Colonic mucosa (tissue), 4 donors: ENCODE measurements around the gene CAV3. TPM values are rescaled to one million over a fixed set of nuclear protein-coding genes. Genes with fewer than 3 reads are reported as not detected.

Experiments
- DNase-seq: peaks from one replicate; pipeline ENCODE4 v3.0.0-alpha.2; 2020
- H3K27ac ChIP-seq: fragments of 200-600 bp; one replicate; pipeline ENCODE4 v1.8.0; 2021
- H3K27me3 ChIP-seq: fragments of 200-600 bp; one replicate; pipeline ENCODE4 v1.8.0; 2021
- H3K36me3 ChIP-seq: fragments of 200-600 bp; one replicate; pipeline ENCODE4 v1.8.0; 2021
- H3K4me1 ChIP-seq: fragments of 200-600 bp; one replicate; pipeline ENCODE4 v1.8.0; 2021; ENCODE audit warnings: mild to moderate bottlenecking
- H3K4me3 ChIP-seq: fragments of 200-600 bp; one replicate; pipeline ENCODE4 v1.8.0; 2021
- H3K9ac ChIP-seq, 2 donors: one replicate each; pipeline ENCODE4 v1.7.0; 2013; ENCODE audit warnings: control low read depth in 2 of 2, low read depth in 2 of 2, low read length in 2 of 2
- H3K9me3 ChIP-seq: fragments of 200-600 bp; one replicate; pipeline ENCODE4 v1.8.0; 2021
- intact Hi-C: fragments of 100-400 bp; cut with DNase I; formaldehyde crosslinking; loops from one replicate; pipeline ENCODE4 v1.14.1; 2022
- total RNA-seq, 2 donors: library from RNA; stranded (reverse); fragmentation: NEBNext Ultra II Directional in 1 of 2; extraction: Animal tissue kit (Norgen Biotek cat#: 25700) in 1 of 2; gene quantifications; one replicate each; pipeline ENCODE4 v1.2.1, GENCODE V29; 2021
- TF ChIP-seq, protein P1 (sequence below): fragments of 200-600 bp; IDR thresholded peaks from one replicate; pipeline ENCODE4 v1.8.0; 2022; ENCODE audit warnings: antibody characterized with exemption, mild to moderate bottlenecking
- donor health status: healthy.
- donor health status: DM: no; HTN: no; CAD: no.
- donor health status: DM: no; HTN: no; CAD: no.

The CAV3 gene
- total RNA-seq, 2 donors from 2014 or later: not detected

GRCh38 chr3:8737301-8737700 is 3.7 kb downstream of the CAV3 start:
- Histone ChIP-seq H3K9ac (no peak overlapping the region), H3K27me3 (no peaks in the 10 kb centered on the region), H3K4me3 (no peak overlapping the region), H3K9me3 (no peaks in the 10 kb centered on the region), H3K27ac (no peak overlapping the region), H3K36me3 (no peaks in the 10 kb centered on the region), H3K4me1 (no peaks in the 10 kb centered on the region)
- intact Hi-C loops: no loop called here
- TF ChIP-seq, protein P1, sequence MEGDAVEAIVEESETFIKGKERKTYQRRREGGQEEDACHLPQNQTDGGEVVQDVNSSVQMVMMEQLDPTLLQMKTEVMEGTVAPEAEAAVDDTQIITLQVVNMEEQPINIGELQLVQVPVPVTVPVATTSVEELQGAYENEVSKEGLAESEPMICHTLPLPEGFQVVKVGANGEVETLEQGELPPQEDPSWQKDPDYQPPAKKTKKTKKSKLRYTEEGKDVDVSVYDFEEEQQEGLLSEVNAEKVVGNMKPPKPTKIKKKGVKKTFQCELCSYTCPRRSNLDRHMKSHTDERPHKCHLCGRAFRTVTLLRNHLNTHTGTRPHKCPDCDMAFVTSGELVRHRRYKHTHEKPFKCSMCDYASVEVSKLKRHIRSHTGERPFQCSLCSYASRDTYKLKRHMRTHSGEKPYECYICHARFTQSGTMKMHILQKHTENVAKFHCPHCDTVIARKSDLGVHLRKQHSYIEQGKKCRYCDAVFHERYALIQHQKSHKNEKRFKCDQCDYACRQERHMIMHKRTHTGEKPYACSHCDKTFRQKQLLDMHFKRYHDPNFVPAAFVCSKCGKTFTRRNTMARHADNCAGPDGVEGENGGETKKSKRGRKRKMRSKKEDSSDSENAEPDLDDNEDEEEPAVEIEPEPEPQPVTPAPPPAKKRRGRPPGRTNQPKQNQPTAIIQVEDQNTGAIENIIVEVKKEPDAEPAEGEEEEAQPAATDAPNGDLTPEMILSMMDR: no peak
- DNase-seq: no peak

DNA sequence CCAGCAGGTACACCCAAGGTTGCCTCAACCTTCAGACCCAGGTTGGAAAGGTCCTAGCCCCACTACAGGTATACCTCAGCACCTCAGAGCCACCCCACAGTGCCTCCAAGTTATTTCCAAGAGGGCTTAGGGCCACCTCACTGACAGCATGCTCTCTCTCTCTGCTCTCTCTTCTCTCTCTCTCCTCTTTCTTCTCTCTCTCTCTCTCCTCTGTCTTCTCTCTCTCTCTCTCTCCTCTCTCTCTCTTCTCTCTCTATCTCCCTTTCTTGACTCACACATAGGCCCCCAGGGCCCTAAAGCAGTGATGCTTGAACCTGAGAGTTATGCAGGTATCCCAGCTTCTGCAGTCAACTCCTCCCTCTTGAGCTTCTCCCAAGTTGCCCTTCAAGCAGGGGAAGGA is 4.2 kb downstream of the CAV3 start:
- Histone ChIP-seq H3K27ac (no peak overlapping the region), H3K9me3 (no peaks in the 10 kb centered on the region), H3K36me3 (no peaks in the 10 kb centered on the region), H3K27me3 (no peaks in the 10 kb centered on the region), H3K4me1 (no peaks in the 10 kb centered on the region), H3K9ac (no peak overlapping the region), H3K4me3 (no peak overlapping the region)
- intact Hi-C loops: no loop called here
- DNase-seq: no peak
- TF ChIP-seq, protein P1: no peak

DNA sequence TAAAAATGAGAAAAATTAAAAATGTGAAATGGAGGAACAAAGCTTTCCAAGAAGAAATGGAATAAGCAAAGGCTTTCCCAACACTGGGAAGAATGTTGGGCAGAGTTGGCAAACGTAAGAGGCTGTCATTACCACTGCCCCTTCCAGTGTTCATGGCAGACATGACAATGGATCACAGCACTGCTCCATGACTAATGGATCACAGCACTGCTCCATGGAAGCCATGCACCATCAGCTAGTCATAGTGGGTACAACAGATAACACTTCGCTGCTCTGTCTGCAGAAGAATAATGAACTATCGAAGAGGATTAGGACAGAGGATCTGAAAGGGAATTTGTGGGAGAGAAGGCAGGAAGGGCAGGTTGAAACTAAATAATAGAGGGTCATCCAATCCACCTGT is 5.0 kb downstream of the CAV3 start:
- Histone ChIP-seq H3K9me3 (no peaks in the 10 kb centered on the region), H3K27me3 (no peaks in the 10 kb centered on the region), H3K36me3 (no peaks in the 10 kb centered on the region), H3K4me1 (no peaks in the 10 kb centered on the region), H3K27ac (no peak overlapping the region), H3K4me3 (no peak overlapping the region), H3K9ac (no peak overlapping the region)
- TF ChIP-seq, protein P1: no peak
- no peak for DNase-seq
- intact Hi-C loops: no loop called here

- Histone ChIP-seq H3K27ac (no peak overlapping the region), H3K9me3 (no peaks in the 10 kb centered on the region), H3K36me3 (no peaks in the 10 kb centered on the region), H3K9ac (no peak overlapping the region), H3K4me1 (no peaks in the 10 kb centered on the region), H3K4me3 (no peak overlapping the region), H3K27me3 (no peaks in the 10 kb centered on the region)
- intact Hi-C loops: no loop called here
- no peak for DNase-seq
- TF ChIP-seq, protein P1: no peak
These were observed 6.3 kb downstream of the CAV3 start for GRCh38 chr3:8739757-8740504.

GRCh38 chr3:8741581-8742261 is 8.1 kb downstream of the CAV3 start:
- Histone ChIP-seq H3K27ac (no peak overlapping the region), H3K9me3 (no peaks in the 10 kb centered on the region), H3K36me3 (no peaks in the 10 kb centered on the region), H3K4me1 (no peaks in the 10 kb centered on the region), H3K27me3 (no peaks in the 10 kb centered on the region), H3K9ac (no peak overlapping the region), H3K4me3 (no peak overlapping the region)
- intact Hi-C loops: no loop called here
- DNase-seq: no peak
- TF ChIP-seq, protein P1: no peak
